Neural progenitor cell (in vitro differentiated cells): Measurements from ENCODE around the gene DNAJB14. TPM values are rescaled to one million over a fixed set of nuclear protein-coding genes. Genes with fewer than 3 reads are reported as not detected.
A peak's percentile ranks its signal among the peaks of the same experiment; 100 is the strongest.

Experiments
- DNase-seq: peaks from one replicate; pipeline ENCODE4 v3.0.0-alpha.2; 2016; ENCODE audit warnings: low spot score
- H2AFZ ChIP-seq: fragments of 200-600 bp; sonication (generic); replicated peaks from 2 replicates; pipeline ENCODE4 v1.6.1; 2016; ENCODE audit warnings: antibody characterized with exemption
- H3F3A ChIP-seq: fragments of 200-600 bp; sonication (generic); 2 replicates; pipeline ENCODE4 v1.6.1; 2016; ENCODE audit warnings: antibody characterized with exemption, low read depth
- H3K27ac ChIP-seq: fragments of 200-600 bp; sonication (generic); 2 replicates; pipeline ENCODE4 v1.5.1; 2016; ENCODE audit warnings: mild to moderate bottlenecking
- H3K27me3 ChIP-seq: fragments of 200-600 bp; sonication (generic); 2 replicates; pipeline ENCODE4 v1.6.1; 2016; ENCODE audit warnings: mild to moderate bottlenecking, moderate library complexity
- H3K36me3 ChIP-seq: fragments of 200-600 bp; sonication (generic); 2 replicates; pipeline ENCODE4 v1.5.1; 2016
- H3K4me1 ChIP-seq: fragments of 200-600 bp; sonication (generic); 2 replicates; pipeline ENCODE4 v1.6.1; 2016; ENCODE audit warnings: mixed run types
- H3K4me2 ChIP-seq: fragments of 200-600 bp; sonication (generic); 2 replicates; pipeline ENCODE4 v1.6.1; 2016
- H3K4me3 ChIP-seq: fragments of 200-600 bp; sonication (generic); 2 replicates; pipeline ENCODE4 v1.5.1; 2016
- H3K79me2 ChIP-seq: fragments of 200-600 bp; sonication (generic); 2 replicates; pipeline ENCODE4 v1.6.1; 2016; ENCODE audit warnings: low read depth
- H3K9ac ChIP-seq: fragments of 200-600 bp; sonication (generic); 2 replicates; pipeline ENCODE4 v1.6.1; 2016
- H3K9me3 ChIP-seq: fragments of 200-600 bp; sonication (generic); 2 replicates; pipeline ENCODE4 v1.5.1; 2016; ENCODE audit warnings: low read depth
- H4K20me1 ChIP-seq: fragments of 200-600 bp; sonication (generic); 2 replicates; pipeline ENCODE4 v1.6.1; 2016; ENCODE audit warnings: low read depth
- H3K27ac Mint-ChIP-seq: 3 replicates; pipeline ENCODE4 v1.8.0; 2021; ENCODE audit warnings: mixed read lengths
- H3K27me3 Mint-ChIP-seq: 2 replicates; pipeline ENCODE4 v1.8.0; 2022; ENCODE audit warnings: low read depth, mild to moderate bottlenecking, inconsistent platforms, moderate library complexity, mixed read lengths; ENCODE audit not compliant: insufficient read depth
- H3K36me3 Mint-ChIP-seq: 3 replicates; pipeline ENCODE4 v1.8.0; 2021; ENCODE audit warnings: mixed read lengths
- H3K4me1 Mint-ChIP-seq: 3 replicates; pipeline ENCODE4 v1.8.0; 2021; ENCODE audit warnings: mixed read lengths
- H3K4me3 Mint-ChIP-seq: 3 replicates; pipeline ENCODE4 v1.8.0; 2021; ENCODE audit warnings: mild to moderate bottlenecking, moderate library complexity, mixed read lengths
- H3K9me3 Mint-ChIP-seq: 3 replicates; pipeline ENCODE4 v1.8.0; 2020; ENCODE audit warnings: mixed read lengths
- CTCF ChIP-seq: fragments of 200-600 bp; sonication (generic); IDR thresholded peaks from 2 replicates; pipeline ENCODE4 v1.5.1; 2017; ENCODE audit warnings: antibody characterized with exemption, mild to moderate bottlenecking
- EZH2 ChIP-seq: fragments of 200-600 bp; sonication (generic); IDR thresholded peaks from 2 replicates; pipeline ENCODE4 v1.6.1; 2017; ENCODE audit warnings: antibody characterized with exemption, mild to moderate bottlenecking, moderate library complexity
- EZH2phosphoT487 ChIP-seq: fragments of 200-600 bp; sonication (generic); IDR thresholded peaks from 2 replicates; pipeline ENCODE4 v1.6.1; 2017; ENCODE audit warnings: antibody characterized with exemption
- total RNA-seq: library from RNA; depleted of rRNA; stranded (reverse); fragments of >200 nt; gene quantifications from 2 replicates; pipeline ENCODE4 v1.2.3, GENCODE V29; 2015; ENCODE audit warnings: low replicate concordance

The DNAJB14 gene
- total RNA-seq, 1 donor from 2014 or later, result 56.5 TPM

- Histone ChIP-seq H3K4me1 (peaks cover 20% of the 10 kb centered on the region), H3K27me3 (no peaks in the 10 kb centered on the region), H3K36me3 (peaks cover 13% of the 10 kb centered on the region), H3K79me2 (peaks cover 35% of the 10 kb centered on the region), H3K4me3 (peak overlapping the region; percentile 92), H3K9ac (peak overlapping the region; percentile 31), H4K20me1 (peaks cover 24% of the 10 kb centered on the region), H3K9me3 (no peaks in the 10 kb centered on the region), H3F3A (peaks cover 47% of the 10 kb centered on the region), H3K4me2 (peak overlapping the region; percentile 88), H2AFZ (peak overlapping the region; percentile 83), H3K27ac (peak overlapping the region; percentile 68)
- Mint-ChIP-seq H3K9me3 (peaks cover 2% of the 10 kb centered on the region), H3K36me3 (peaks cover 4% of the 10 kb centered on the region), H3K4me3 (no peak overlapping the region), H3K27ac (no peak overlapping the region), H3K4me1 (peaks cover 16% of the 10 kb centered on the region), H3K27me3 (peaks cover 6% of the 10 kb centered on the region)
- TF ChIP-seq EZH2phosphoT487, result no peak
- no peak for TF ChIP-seq EZH2
- TF ChIP-seq CTCF, result no peak
- no peak for DNase-seq
Observed at GRCh38 chr4:99950913-99951254, 4.5 kb upstream of the DNAJB14 start.

DNA sequence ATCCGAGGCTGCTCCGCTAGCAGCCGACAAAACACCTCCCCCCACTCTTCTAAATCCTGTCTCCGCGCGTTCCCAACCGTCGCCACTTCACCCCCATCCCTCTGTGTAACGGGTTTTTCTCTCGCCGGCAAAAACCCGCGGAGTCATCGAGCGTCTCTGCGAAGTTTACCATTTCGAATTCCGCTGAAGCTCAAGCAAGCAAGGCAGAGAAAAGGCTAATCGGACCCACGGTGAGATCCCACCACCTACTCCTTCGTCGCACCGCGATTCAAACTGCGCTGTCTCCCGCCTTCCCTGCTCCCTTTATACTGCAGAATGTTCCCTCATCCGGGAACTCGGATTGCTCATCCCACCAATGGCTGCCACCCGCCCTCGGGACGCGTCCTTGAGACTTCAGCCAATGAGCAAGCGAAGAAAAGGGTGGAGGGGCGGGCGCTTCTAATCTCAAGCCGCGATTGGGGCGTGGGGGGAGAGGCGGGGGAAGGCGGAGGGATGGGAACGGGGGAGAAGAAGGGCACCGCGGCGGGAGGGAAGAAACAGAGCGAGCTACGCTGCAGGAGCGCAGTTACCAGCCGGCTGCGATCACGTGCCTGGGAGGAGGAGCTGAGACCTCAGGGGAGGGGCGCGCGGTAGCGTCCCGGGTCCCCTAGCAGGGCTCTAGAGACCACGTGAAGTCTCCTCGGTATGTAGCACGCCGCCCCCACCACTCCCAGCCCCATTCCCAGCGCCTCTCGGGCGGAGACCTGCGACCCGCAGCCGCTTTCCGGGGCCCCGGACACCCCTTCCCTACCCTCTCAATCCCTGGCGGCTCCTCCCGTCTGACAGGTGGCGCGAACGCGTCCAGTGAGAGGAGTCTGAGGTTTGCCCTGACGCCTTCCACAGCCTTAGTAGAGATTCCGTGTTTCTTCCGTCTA lies 3.8 kb upstream of the DNAJB14 start, which contains the start of gene H2AZ1:
H2AZ1 (minus strand) TSS at position 277 of the 914 bp plus-strand sequence; CDS start at position 172, 105 bp downstream.
- peaks cover 41% of the 10 kb centered on the region for H3K79me2 ChIP-seq
- H2AFZ ChIP-seq, result peak within 1 kb of the TSS; percentile 83
- H3K36me3 ChIP-seq, result peaks cover 13% of the 10 kb centered on the region
- peak; percentile 100 for DNase-seq
- Mint-ChIP-seq H3K4me3 (no peak within 1 kb of the TSS), H3K27me3 (peaks cover 7% of the 10 kb centered on the region), H3K4me1 (peaks cover 22% of the 10 kb centered on the region), H3K9me3 (no peaks in the 10 kb centered on the region), H3K36me3 (peaks cover 6% of the 10 kb centered on the region), H3K27ac (no peak within 1 kb of the TSS)
- peaks cover 24% of the 10 kb centered on the region for H4K20me1 ChIP-seq
- H3K9me3 ChIP-seq, result no peaks in the 10 kb centered on the region
- H3F3A ChIP-seq, result peaks cover 53% of the 10 kb centered on the region
- TF ChIP-seq CTCF, result no peak
- no peak for TF ChIP-seq EZH2phosphoT487
- TF ChIP-seq EZH2, result no peak
- no peaks in the 10 kb centered on the region for H3K27me3 ChIP-seq
- peak within 1 kb of the TSS; percentile 96 for H3K9ac ChIP-seq
- peaks cover 23% of the 10 kb centered on the region for H3K4me1 ChIP-seq
- H3K27ac ChIP-seq, result peak within 1 kb of the TSS; percentile 98
- peak within 1 kb of the TSS; percentile 92 for H3K4me3 ChIP-seq
- H3K4me2 ChIP-seq, result peak within 1 kb of the TSS; percentile 88

GRCh38 chr4:99949034-99949998 lies 2.9 kb upstream of the DNAJB14 start:
- H3K4me3 Mint-ChIP-seq, result no peak overlapping the region
- Histone ChIP-seq H3K4me3 (peak overlapping the region; percentile 92), H3K27me3 (no peaks in the 10 kb centered on the region), H3K79me2 (peaks cover 51% of the 10 kb centered on the region), H4K20me1 (peaks cover 24% of the 10 kb centered on the region), H3K9ac (peak overlapping the region; percentile 96), H3K9me3 (no peaks in the 10 kb centered on the region), H3K36me3 (peaks cover 14% of the 10 kb centered on the region), H3K4me1 (peaks cover 29% of the 10 kb centered on the region), H3K4me2 (peak overlapping the region; percentile 88), H2AFZ (no peak overlapping the region), H3F3A (peaks cover 54% of the 10 kb centered on the region), H3K27ac (peak overlapping the region; percentile 98)
- H3K36me3 Mint-ChIP-seq, result peaks cover 9% of the 10 kb centered on the region
- H3K9me3 Mint-ChIP-seq, result no peaks in the 10 kb centered on the region
- H3K27me3 Mint-ChIP-seq, result peaks cover 5% of the 10 kb centered on the region
- TF ChIP-seq CTCF (peak; percentile 81), EZH2phosphoT487 (no peak), EZH2 (no peak)
- H3K27ac Mint-ChIP-seq, result no peak overlapping the region
- DNase-seq, result peak; percentile 96
- H3K4me1 Mint-ChIP-seq, result peaks cover 28% of the 10 kb centered on the region
